H1 (cell line): ENCODE data around the gene KAT14. TPM values are rescaled to one million over a fixed set of nuclear protein-coding genes. Genes with fewer than 3 reads are reported as not detected.

ENCODE experiments used
- polyA plus RNA-seq, 7 experiments: library from polyadenylated mRNA; depleted of rRNA in 3 of 7; stranded (reverse) in 5 of 7; unstranded in 2 of 7; fragments of >200 nt in 5 of 7; fragments of 200-250 nt in 2 of 7; gene quantifications; 1 replicate in 5 of 7; 2 replicates in 1 of 7; 4 replicates in 1 of 7; pipeline versions ENCODE4 v1.2.1 to v1.2.3, GENCODE V29; 2011 to 2013; ENCODE audit warnings: missing spikeins in 2 of 7, mixed read lengths in 2 of 7
- small RNA-seq: library from polyadenylated mRNA; stranded (forward); fragments of <200 nt; extraction: miRNeasy Mini kit (QIAGEN cat#:217004); gene quantifications from one replicate; pipeline ENCODE3, GENCODE V24; 2013; ENCODE audit not compliant: insufficient read depth
- total RNA-seq: library from RNA; stranded (reverse); fragmentation: NEBNext Ultra II Directional; extraction: Animal tissue kit (Norgen Biotek cat#: 25700); gene quantifications from 2 replicates; pipeline ENCODE4 v1.2.1, GENCODE V29; 2021

Gene KAT14
- total and polyA plus RNA-seq, 2 of the 8 experiments (the other 6 are each of a cell fraction or from before 2014, with no cell fraction given): 17.3 to 29.3 TPM

Small RNA genes lying within 50 kb of the gene (small RNA-seq; reads per million reads assigned to genes)
- not detected for gene RF00019
- gene RNU7-137P: not detected

Other genes starting within 250 kb of the KAT14 start
- gene SNX5, start 169.1 kb upstream of the KAT14 start, total RNA-seq: 181 and 194 TPM in 2 replicates
- gene SNX5, start 169.1 kb upstream of the KAT14 start, polyA plus RNA-seq (2011; rRNA removed): 140 and 155 TPM in 2 replicates
- gene MGME1, start 168.8 kb upstream of the KAT14 start, total RNA-seq: 56.3 and 59.0 TPM in 2 replicates
- 13.7 and 27.7 TPM in 2 replicates for gene MGME1, start 168.8 kb upstream of the KAT14 start, polyA plus RNA-seq (2011; rRNA removed)
- 11.4 TPM in 2 replicates for gene OVOL2, start 79.9 kb upstream of the KAT14 start, total RNA-seq
- gene OVOL2, start 79.9 kb upstream of the KAT14 start, polyA plus RNA-seq (2011; rRNA removed): 11.0 and 15.1 TPM in 2 replicates
- gene PET117, start within 50 bp of the KAT14 start, total RNA-seq: 23.8 and 26.5 TPM in 2 replicates
- 6.5 and 9.1 TPM in 2 replicates for gene PET117, start within 50 bp of the KAT14 start, polyA plus RNA-seq (2011; rRNA removed)
- gene ZNF133, start 150.7 kb downstream of the KAT14 start, total RNA-seq: 12.1 and 14.3 TPM in 2 replicates
- gene ZNF133, start 150.7 kb downstream of the KAT14 start, polyA plus RNA-seq (2011; rRNA removed): 13.2 and 15.8 TPM in 2 replicates